CD14-positive monocyte (primary cell): ENCODE measurements around the gene GPR183. TPM values are rescaled to one million over a fixed set of nuclear protein-coding genes. Genes with fewer than 3 reads are reported as not detected.
A peak's percentile ranks its signal among the peaks of the same experiment; 100 is the strongest.

Experiments
- DNase-seq, 3 donors: peaks; one replicate each; pipeline ENCODE4 v3.0.0-alpha.2; 2011 to 2022
- H2AFZ ChIP-seq: 2 replicates; pipeline ENCODE4 v1.6.0; 2012; ENCODE audit warnings: mild to moderate bottlenecking, low read depth, low read length, inconsistent platforms; ENCODE audit not compliant: insufficient read depth, poor library complexity, severe bottlenecking
- H3K27ac ChIP-seq, 2 donors: 1 replicate in 1 of 2; 2 replicates in 1 of 2; pipeline ENCODE4 v1.5.1; 2012 to 2013; ENCODE audit warnings: low read length in 2 of 2, control low read depth in 1 of 2, inconsistent platforms in 1 of 2, low read depth in 1 of 2, mild to moderate bottlenecking in 1 of 2
- H3K27me3 ChIP-seq, 2 donors: one replicate each; pipeline versions ENCODE4 v1.6.0 to v1.6.1; 2011 to 2013; ENCODE audit warnings: low read length in 2 of 2; ENCODE audit not compliant: control insufficient read depth in 2 of 2, insufficient read depth in 2 of 2
- H3K36me3 ChIP-seq, 2 donors: replicated peaks in 1 of 2; 1 replicate in 1 of 2; 2 replicates in 1 of 2; pipeline versions ENCODE4 v1.5.1 to v1.6.1; 2012 to 2013; ENCODE audit warnings: low read length in 2 of 2, control low read depth in 1 of 2, inconsistent platforms in 1 of 2, mild to moderate bottlenecking in 1 of 2; ENCODE audit not compliant: insufficient read depth in 2 of 2, control insufficient read depth in 1 of 2
- H3K4me1 ChIP-seq, 2 donors: 1 replicate in 1 of 2; 2 replicates in 1 of 2; pipeline versions ENCODE4 v1.5.1 to v1.6.1; 2012 to 2013; ENCODE audit warnings: low read length in 2 of 2, control low read depth in 1 of 2, inconsistent platforms in 1 of 2, mild to moderate bottlenecking in 1 of 2, moderate library complexity in 1 of 2; ENCODE audit not compliant: insufficient read depth in 2 of 2, control insufficient read depth in 1 of 2
- H3K4me2 ChIP-seq: replicated peaks from 2 replicates; pipeline ENCODE3; 2012; ENCODE audit warnings: low read length, moderate library complexity, mild to moderate bottlenecking; ENCODE audit not compliant: poor library complexity, severe bottlenecking; ENCODE audit errors: extremely low read depth
- H3K4me3 ChIP-seq, 3 experiments: fragments of 200-600 bp in 1 of 3; sonication (generic) in 1 of 3; replicated peaks in 1 of 3; 1 replicate in 2 of 3; 2 replicates in 1 of 3; pipeline ENCODE4 v1.5.1; 2011 to 2013; ENCODE audit warnings: low read length in 3 of 3, mild to moderate bottlenecking in 3 of 3, control low read depth in 2 of 3, low read depth in 2 of 3, inconsistent platforms in 1 of 3, moderate library complexity in 1 of 3
- H3K79me2 ChIP-seq: 2 replicates; pipeline ENCODE4 v1.6.0; 2012; ENCODE audit warnings: mild to moderate bottlenecking, control low read depth, inconsistent platforms, low read length, moderate library complexity; ENCODE audit not compliant: insufficient read depth
- H3K9ac ChIP-seq: 2 replicates; pipeline ENCODE4 v1.6.0; 2017; ENCODE audit warnings: low read length, mild to moderate bottlenecking; ENCODE audit not compliant: insufficient read depth, poor library complexity, severe bottlenecking
- H3K9me3 ChIP-seq, 2 donors: replicated peaks in 1 of 2; 1 replicate in 1 of 2; 2 replicates in 1 of 2; pipeline versions ENCODE4 v1.5.1 to v1.6.1; 2012 to 2013; ENCODE audit warnings: low read length in 2 of 2, control low read depth in 1 of 2; ENCODE audit not compliant: control insufficient read depth in 1 of 2, insufficient read depth in 1 of 2
- H4K20me1 ChIP-seq: 2 replicates; pipeline ENCODE4 v1.6.0; 2012; ENCODE audit warnings: mild to moderate bottlenecking, low read length, control low read depth, moderate library complexity; ENCODE audit not compliant: insufficient read depth
- H3K27ac Mint-ChIP-seq, 7 donors: one replicate each; pipeline ENCODE4 v1.8.0; 2020; ENCODE audit warnings: mild to moderate bottlenecking in 7 of 7, mixed read lengths in 7 of 7, moderate library complexity in 6 of 7, inconsistent platforms in 2 of 7
- H3K27me3 Mint-ChIP-seq, 3 donors: one replicate each; pipeline ENCODE4 v1.8.0; 2021 to 2022; ENCODE audit warnings: low read depth in 3 of 3, mild to moderate bottlenecking in 3 of 3, mixed read lengths in 3 of 3, moderate library complexity in 3 of 3, inconsistent platforms in 1 of 3
- H3K36me3 Mint-ChIP-seq, 2 donors: one replicate each; pipeline ENCODE4 v1.8.0; 2020; ENCODE audit warnings: mixed read lengths in 2 of 2, inconsistent platforms in 1 of 2, mild to moderate bottlenecking in 1 of 2
- H3K4me1 Mint-ChIP-seq: one replicate; pipeline ENCODE4 v1.8.0; 2020; ENCODE audit warnings: mild to moderate bottlenecking, mixed read lengths
- H3K4me3 Mint-ChIP-seq, 2 donors: one replicate each; pipeline ENCODE4 v1.8.0; 2020; ENCODE audit warnings: mild to moderate bottlenecking in 2 of 2, mixed read lengths in 2 of 2, moderate library complexity in 1 of 2
- H3K9me3 Mint-ChIP-seq, 7 donors: one replicate each; pipeline ENCODE4 v1.8.0; 2020 to 2022; ENCODE audit warnings: mixed read lengths in 7 of 7, mild to moderate bottlenecking in 6 of 7, moderate library complexity in 6 of 7, inconsistent platforms in 2 of 7
- CTCF ChIP-seq: fragments of 200-600 bp; IDR thresholded peaks from one replicate; pipeline ENCODE4 v1.8.0; 2022; ENCODE audit warnings: antibody characterized with exemption, mild to moderate bottlenecking
- WGBS: methylation state at CpG from one replicate; pipeline ENCODE4 v1.1.5; 2013; ENCODE audit warnings: missing lambda C conversion rate; ENCODE audit not compliant: insufficient coverage; 5-methylcytosine and 5-hydroxymethylcytosine counted together
- intact Hi-C, 2 donors: fragments of 100-400 bp; cut with micrococcal nuclease; formaldehyde crosslinking; loops; one replicate each; pipeline versions ENCODE4 v1.15.0 to v1.15.1; 2023
- polyA plus RNA-seq, 3 donors: library from polyadenylated mRNA; depleted of rRNA in 1 of 3; unstranded in 2 of 3; stranded (reverse) in 1 of 3; fragments of 300-500 nt in 2 of 3; fragments of >200 nt in 1 of 3; fragmentation: Illumina TruSeq in 2 of 3; gene quantifications; 1 replicate in 2 of 3; 2 replicates in 1 of 3; pipeline ENCODE4 v1.2.3, GENCODE V29; 2012 to 2021

The GPR183 gene
- polyA plus RNA-seq, 3 donors = 190 to 459 (median 288) TPM

- Mint-ChIP-seq H3K27ac (peak overlapping the region in 2 of 7 donors; percentile 3 to 36), H3K27me3 (peaks cover 0 to 3% (median 3%) of the 10 kb centered on the region in 3 donors)
- H3K4me1 ChIP-seq = peaks cover 21 to 24% of the 10 kb centered on the region in 2 donors
Observed at GRCh38 chr13:99327126-99327525, 19.9 kb upstream of the GPR183 start.

GRCh38 chr13:99326012-99326411 lies 18.8 kb upstream of the GPR183 start:
- Histone ChIP-seq H3K9me3 (no peaks in the 10 kb centered on the region), H3K4me1 (peaks cover 27 to 32% of the 10 kb centered on the region in 2 donors), H3K27ac (no peak overlapping the region), H2AFZ (no peak overlapping the region), H3K36me3 (peaks cover 16 to 42% of the 10 kb centered on the region in 2 donors), H3K4me3 (no peak overlapping the region), H4K20me1 (no peaks in the 10 kb centered on the region), H3K79me2 (peaks cover 31% of the 10 kb centered on the region), H3K27me3 (no peaks in the 10 kb centered on the region), H3K9ac (no peak overlapping the region), H3K4me2 (no peak overlapping the region)
- DNase-seq = no peak
- Mint-ChIP-seq H3K27ac (no peak overlapping the region), H3K4me3 (no peak overlapping the region), H3K4me1 (peaks cover 40% of the 10 kb centered on the region), H3K9me3 (peaks cover 0 to 1% (median 0%) of the 10 kb centered on the region in 7 donors), H3K36me3 (peaks cover 51 to 61% of the 10 kb centered on the region in 2 donors), H3K27me3 (peaks cover 0 to 3% (median 3%) of the 10 kb centered on the region in 3 donors)
- intact Hi-C loops = loop anchor here in 1 of 2 donors (10.0 kb wide), 1 partner anchor 49 kb away; no protein-coding TSS in a partner anchor
- no peak for TF ChIP-seq CTCF

More at GRCh38 chr13:99327126-99327525, 19.9 kb upstream of the GPR183 start:
- Histone ChIP-seq H4K20me1 (no peaks in the 10 kb centered on the region), H3K27me3 (no peaks in the 10 kb centered on the region), H3K4me2 (no peak overlapping the region), H3K79me2 (peaks cover 25% of the 10 kb centered on the region), H3K9ac (no peak overlapping the region), H3K36me3 (peaks cover 16 to 53% of the 10 kb centered on the region in 2 donors), H3K4me3 (no peak overlapping the region), H3K27ac (no peak overlapping the region), H2AFZ (no peak overlapping the region), H3K9me3 (no peaks in the 10 kb centered on the region)
- intact Hi-C loops = loop anchor here in 1 of 2 donors (10.0 kb wide), 1 partner anchor 48 kb away; no protein-coding TSS in a partner anchor
- H3K4me1 Mint-ChIP-seq = peaks cover 35% of the 10 kb centered on the region
- H3K4me3 Mint-ChIP-seq = no peak overlapping the region
- peaks cover 0 to 1% (median 0%) of the 10 kb centered on the region in 7 donors for H3K9me3 Mint-ChIP-seq
- no CpG with 5 or more reads among the region's 2 CpGs for WGBS
- peaks cover 54 to 60% of the 10 kb centered on the region in 2 donors for H3K36me3 Mint-ChIP-seq
- TF ChIP-seq CTCF = no peak
- no peak for DNase-seq
